Suppressor macrophage (primary cell): ENCODE measurements around the gene MMP23B.
"Not testable (repeated sequence)": the region's sequence is repeated elsewhere in the genome, so short reads cannot be mapped to it uniquely, and the experiment has no call there.

Experiments
- DNase-seq, 4 experiments: peaks; one replicate each; pipeline ENCODE4 v3.0.0-alpha.2; 2020 to 2022
- total RNA-seq, 17 experiments: gene quantifications; one replicate each; lab custom pipeline; 2026; ENCODE audit warnings: mixed read lengths in 6 of 17, inconsistent platforms in 3 of 17; lab: John Stamatoyannopoulos, UW

MMP23B gene
- 0 to 0.33 (median 0) reads per million in 17 experiments for total RNA-seq

DNA sequence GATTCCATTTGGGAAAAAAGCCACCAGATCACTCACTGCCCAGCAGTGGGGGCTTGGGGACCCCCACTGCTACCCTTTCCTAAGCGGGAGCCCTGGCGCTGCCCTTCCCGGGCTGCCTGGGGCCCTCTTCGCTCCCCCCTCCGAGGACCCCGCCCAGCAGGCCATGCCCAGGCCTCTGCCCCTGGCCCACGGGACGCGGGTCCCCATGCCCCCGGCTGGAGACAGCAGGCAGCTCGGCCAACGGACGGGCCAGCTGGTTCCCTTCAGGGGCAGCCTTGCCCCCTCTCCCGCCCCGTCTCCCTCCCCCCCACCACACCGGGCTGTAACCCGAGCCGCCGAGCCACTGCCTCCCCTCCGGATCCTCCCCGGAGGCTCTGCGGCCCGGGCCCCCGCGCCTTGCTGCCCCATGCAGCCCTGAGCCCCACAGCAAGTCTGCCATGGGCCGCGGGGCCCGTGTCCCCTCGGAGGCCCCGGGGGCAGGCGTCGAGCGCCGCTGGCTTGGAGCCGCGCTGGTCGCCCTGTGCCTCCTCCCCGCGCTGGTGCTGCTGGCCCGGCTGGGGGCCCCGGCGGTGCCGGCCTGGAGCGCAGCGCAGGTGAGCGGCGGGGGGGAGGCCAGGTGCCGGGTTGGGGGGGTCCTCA, at the start of gene MMP23B:
Gene MMP23B, plus strand, starts transcription at position 392 of the 639 bp plus-strand sequence. Its CDS starts 46 bp downstream, at position 438.
- no peak for DNase-seq

DNA sequence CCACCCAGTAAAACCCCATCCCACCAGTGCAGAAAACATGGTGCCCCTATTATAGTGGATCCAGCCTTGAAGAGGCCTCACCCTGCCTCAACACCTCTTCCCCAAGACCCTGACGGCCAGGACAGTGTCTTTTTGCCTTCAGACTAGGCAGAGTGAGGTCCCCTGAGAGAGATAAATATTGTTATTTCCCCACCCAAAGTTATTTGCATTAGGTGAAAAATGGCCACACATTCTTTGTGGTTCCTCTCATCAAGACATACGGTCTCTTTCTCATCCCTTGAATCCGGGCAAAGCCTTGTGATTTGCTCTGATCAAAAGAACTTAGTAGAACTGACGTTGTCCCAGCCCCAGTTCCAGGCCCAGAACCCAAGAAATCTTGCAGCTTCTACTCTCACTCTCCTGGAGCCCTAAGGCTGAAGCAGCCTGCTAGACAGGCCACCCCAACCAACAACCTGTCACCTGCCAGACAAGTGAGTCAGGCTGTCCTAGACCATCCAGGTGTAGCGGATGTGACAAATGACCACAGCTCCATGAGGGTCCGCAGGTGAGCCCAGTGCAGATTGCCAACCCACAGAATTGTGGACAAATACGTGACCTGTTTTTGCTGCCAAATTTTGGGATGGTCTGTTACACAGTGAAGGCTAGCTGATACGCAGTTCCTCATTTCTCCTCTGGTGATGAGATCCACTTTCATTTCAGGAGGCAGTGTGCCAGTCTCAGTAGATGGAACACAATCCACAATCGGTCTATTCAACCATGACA, 49.2 kb upstream of the MMP23B start:
- no peak for DNase-seq

DNA sequence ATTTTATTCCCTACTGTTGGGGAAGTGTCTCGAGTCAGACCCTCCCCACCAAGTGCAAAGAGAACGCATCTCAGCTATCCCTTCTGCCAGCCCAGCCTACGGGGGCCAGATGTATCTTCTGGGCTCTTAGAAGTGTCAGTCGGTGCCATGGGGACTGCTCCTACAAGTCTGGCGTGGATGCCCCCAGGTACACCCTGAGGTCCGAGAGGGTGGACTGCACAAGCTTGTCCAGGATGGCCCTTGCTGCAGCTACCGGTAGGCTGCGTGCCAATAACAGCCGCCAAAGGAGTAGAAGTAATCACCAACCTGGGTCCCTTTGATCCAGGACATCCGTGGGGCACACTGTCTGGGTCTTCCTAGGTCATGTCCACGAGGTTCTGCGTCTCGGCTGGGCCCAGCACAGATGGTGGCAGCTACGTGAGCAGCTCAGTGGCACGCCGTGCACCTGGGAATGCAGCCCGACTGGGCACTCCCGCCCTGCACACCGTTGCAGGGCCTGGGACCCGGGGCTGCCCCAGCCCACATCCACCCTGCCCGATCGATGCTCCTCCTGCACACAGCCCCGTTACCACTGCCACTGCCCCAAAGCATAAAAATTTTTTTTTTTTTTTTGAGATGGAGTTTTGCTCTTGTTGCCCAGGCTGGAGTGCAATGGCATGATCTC, 48.5 kb upstream of the MMP23B start:
- no peak for DNase-seq

DNA sequence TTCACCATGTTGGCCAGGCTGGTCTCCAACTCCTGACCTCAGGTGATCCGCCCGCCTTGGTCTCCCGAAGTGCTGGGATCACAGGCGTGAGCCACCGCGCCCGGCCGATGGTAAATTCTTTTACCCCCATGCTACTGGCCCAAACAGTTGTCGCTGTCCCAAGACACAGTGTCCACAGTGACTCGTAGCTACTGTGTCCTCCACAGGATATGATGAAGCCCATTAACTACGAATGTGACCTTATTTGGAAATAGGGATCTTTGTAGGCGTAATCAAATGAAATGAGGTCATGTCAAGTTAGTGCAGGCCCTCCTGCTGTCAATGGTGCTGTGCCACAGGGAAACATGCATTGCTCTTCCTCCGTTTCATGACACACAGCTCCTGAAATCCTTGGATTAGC, 40.5 kb upstream of the MMP23B start:
- DNase-seq = peak in 2 of 4 experiments; percentile 14 to 63

DNA sequence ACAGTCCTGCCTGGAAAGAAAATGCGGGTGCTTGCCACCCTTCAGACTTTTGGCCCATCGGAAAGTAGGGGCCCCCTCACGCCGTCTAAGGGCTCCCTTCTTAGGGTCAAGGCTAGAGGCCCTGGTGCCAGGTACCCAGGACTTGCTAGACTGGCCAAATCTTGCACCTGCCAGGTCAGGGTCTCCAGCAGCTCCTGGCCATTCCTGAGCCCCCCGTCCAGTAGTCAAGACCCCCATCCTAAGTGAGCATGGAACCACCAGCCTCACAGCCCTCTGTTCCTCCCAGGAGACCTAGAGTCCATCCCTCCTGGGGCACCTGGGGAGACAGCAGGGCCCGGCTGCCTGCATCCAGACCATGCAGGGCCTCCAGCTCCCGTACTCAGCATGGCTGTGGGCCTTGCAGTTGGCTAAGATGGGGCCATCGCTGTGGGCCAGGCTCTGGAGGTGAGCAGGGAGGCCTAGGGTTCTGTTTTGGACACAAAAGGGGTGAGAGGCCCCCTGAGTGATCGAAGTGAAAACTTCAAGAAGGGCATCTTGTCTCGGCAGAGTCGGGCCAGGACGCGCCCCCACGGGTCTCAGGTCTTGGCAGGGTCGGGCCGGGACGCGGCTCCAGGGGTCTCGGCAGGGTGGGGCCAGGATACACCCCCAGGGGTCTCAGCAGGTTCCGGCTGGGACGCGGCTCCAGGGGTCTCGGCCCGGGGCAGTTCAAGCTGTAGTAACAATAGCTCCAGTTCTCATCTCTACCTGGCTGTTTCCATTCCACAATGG, 38.0 kb upstream of the MMP23B start:
- DNase-seq = no peak

DNA sequence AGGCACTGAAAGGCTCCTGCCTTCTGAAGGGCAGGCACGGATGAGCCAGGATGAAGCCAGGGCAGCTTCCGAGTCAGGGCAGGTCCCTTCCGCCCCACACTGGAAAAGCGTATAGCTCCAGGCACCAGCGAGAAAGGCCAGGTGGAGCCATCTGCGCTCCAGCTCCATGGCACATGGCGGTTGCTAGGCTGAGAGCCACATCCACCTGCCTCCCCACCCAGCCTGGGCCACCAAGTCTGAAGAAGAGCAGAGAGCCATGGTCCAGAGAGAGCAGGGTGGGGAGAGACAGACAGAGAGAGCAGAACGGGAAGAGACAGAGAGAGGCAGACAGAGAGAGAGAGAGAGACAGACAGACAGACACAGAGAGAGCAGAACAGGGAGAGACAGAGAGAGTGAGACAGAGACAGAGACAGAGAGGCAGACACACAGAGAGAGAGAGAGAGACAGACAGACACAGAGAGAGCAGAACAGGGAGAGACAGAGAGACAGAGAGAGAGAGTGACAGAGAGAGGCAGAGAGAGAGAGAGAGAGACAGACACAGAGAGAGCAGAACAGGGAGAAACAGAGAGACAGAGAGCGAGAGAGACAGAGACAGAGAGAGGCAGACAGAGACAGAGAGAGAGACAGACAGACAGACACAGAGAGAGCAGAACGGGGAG, 37.2 kb upstream of the MMP23B start:
- no peak for DNase-seq

DNA sequence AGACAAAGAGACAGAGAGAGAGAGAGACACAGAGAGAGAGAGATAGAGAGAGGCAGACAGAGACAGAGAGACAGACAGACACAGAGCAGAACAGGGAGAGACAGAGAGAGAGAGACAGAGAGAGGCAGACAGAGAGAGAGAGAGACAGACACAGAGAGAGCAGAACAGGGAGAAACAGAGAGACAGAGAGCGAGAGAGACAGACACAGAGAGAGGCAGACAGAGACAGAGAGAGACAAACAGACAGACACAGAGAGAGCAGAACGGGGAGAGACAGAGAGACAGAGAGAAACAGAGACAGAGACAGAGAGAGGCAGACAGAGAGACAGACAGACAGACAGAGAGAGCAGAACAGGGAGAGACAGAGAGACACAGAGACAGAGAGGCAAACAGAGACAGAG, 36.6 kb upstream of the MMP23B start:
- DNase-seq = not testable (repeated sequence)

DNA sequence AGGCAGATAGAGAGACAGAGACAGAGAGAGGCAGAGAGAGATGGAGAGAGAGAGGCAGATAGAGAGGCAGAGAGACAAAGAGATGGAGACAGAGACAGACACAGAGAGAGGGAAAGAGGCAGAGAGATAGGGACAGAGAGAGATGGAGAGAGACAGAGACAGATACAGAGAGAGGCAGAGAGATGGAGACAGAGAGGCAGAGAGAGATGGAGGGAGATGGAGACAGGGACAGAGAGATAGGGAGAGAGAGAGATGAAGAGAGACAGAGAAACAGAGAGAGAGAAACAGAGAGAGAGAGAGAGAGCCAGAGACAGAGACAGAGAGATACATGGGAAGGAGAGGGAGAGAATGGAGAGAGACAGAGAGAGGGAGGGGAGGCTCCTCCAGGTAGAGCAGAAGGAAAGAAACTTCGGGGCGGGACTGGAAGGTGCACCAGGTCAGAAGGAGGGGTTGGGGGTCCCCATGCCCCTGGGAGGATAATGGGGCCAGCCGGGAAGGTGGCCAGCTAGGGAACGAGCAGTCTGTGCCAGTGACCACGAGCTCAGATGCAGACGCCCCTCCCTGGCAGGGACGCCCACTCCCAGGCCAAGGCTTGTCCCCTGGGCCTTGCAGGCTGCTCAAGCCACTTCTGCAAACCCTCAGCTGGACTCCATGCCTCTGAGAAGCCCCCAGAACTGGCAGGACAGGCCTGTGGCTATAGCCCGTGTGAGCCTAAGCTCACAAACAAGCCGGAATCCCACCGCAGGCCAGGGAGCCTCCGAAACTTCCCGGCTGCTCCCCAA, 35.3 kb upstream of the MMP23B start:
- peak; percentile 34 to 59 (median 48) for DNase-seq

DNA sequence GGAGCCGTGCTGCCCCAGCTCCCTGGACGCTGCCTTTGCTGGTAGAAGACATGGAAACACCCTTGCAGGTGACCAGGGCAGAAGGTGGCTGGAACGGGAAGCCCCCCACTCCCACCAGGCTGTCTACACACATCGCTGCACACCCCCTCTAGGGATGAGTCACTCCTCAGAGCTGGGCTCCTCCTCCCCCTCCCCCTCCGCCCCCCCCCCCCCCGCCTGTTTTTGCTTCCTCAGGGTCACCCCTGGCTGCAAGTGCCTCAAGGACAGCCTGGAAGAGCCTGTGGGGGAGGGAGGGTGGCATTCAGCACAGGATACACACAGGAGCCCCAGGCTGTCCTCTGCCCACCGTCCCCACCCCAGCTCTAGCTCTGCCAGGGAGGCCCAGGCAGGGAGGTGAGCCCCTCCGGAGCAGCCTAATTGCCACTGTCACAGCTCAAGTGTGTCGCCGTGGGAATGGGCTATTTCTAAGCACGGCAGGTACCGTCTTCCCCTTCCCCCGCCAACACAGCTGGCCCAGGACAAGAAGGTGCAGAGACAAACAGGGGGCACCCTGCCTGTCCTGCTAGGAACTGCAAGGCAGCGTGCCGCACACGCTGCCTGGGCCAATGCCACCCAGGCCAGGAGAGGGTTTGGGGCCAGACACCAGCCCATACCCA, 34.6 kb upstream of the MMP23B start:
- DNase-seq = peak in 2 of 4 experiments; percentile 26 to 41

DNA sequence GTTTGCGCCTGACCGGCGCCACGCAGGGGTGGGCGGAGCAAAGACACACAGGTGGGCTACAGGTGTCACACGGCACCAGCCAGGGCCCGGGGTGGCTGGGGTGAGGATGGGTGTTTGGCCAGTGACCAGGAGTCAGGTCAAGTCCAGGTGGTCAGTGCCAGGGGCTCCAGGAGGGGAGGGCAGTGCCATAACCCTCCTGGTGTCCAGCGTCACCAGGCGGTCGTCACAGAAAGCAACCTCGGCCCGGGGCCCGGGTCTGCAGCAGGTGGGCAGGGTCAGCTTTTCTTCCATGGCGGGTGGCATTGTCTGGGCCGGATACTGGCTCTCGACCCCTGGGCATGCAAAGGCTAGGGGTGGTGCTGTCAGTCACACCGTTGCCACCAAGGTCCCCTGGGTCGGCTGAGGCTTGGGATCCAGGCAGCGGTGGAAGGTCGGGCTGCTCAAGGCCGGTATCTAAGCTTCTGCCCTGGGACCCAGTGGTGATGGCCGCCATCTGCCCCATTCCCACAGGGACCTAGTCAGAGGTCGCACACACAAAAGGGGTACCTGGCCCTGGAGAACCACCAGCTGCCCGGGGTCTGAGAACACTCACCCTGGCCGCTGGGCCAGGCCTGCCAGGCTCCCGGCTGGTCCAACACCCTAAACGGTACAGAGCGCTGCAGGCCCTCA, 33.8 kb upstream of the MMP23B start:
- DNase-seq = no peak

DNA sequence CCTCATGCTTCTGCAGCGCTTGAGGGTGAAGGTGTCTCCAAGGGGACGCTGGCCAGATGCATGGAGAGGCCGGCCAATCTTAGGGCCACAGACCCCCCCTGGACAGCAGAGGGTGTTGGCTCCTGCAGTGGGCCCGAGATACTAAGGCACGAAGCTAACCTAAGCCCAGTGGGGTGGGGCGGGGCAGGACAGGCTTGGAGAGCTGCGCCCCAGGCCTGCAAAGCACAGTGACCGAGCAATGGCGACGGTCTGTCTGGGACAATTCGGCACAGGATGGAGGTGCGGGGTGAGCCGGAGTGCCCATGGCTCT, 33.3 kb upstream of the MMP23B start:
- DNase-seq = no peak

DNA sequence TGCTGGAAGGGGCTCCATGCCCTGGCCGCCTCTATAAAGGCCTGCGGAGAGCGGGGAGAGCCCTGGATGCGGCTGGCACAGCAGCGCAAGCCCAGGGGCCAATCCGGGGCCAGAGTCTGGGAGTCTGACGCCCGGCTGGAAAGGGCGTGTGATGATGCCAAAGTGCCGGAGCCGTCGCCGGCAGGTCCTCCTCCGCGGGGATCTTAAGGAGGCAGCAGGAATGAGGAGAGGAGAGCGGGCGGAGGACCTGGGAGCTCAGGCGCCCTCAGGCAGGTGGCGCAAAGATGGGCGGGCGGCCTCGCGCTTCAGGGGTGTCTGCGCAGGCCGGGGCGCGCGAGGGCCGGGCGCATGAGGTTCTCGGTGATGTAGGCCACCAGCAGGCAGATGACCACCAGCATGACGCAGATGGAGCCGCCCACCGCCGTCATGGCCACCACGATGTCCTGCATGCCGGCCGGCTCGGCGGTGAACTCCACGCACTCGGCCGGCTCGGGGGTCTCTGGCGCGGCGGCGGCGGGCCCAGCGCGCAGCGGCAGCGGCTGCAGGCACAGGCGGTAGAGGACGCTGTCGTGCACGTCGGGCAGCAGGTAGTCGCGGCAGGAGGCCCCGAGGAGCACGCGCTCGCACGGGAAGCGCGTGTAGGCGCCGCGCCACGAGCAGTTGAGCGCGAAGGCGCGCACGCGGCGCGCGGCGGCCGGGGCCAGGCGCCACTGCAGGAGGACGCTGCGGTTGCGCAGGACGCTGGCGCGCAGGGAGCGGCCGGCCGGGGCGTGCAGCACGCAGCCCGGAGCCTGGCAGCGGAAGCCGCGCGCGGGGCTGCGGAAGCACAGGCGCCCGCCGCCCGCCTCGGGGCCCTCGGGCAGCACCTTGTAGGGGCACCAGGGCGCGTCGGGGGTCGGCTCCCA, 32.7 kb upstream of the MMP23B start:
- peak; percentile 69 to 90 (median 77) for DNase-seq

DNA sequence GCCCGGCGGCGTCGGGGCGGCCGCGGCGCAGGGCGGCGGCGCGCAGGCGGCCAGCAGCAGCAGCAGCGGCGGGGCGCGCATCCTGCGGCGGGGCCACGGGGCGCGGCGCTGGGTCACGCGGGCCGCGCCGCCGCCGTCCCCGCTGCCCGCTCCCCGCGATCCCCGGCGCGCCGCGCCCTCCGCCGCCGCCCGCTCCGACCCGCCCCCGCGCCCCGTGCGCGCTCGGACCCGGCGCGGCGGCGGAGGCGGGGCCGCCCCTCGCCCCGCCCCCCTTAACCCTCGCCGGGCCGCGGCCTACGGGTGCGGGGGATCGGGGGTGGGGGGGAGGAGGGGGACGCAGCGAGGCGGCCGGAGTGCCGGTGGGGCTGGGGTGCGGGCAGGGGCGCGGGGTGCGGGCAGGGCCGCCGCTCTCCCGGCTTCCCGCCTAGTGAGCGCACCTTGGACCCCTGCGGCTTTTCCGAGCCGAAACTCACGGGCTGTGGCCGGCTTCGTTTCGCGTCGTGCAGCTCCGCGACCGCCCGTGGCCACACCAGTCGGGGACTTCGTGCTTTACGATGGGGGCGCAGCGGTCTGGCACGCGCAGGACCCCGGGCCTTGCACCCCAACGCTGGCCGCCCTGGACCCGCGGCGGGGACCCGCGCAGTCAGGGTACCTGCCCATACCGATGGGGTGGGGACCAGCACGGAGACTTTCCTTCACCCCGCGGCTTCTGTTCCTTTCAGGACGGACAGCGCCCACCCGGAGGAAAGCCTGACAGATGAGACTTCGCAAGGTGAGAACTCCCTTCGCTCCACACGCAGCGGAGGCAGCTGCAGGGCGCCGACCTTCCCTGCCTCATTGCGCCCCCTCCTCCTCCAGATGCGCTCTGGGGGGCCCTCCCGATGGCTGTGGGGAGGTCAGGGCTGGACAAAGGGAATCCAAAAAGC, 31.8 kb upstream of the MMP23B start, which contains the start of gene FNDC10:
Gene FNDC10, minus strand, starts transcription at position 201 of the 926 bp plus-strand sequence. Its CDS starts 120 bp downstream, at position 81.
- DNase-seq = peak in 3 of 4 experiments; percentile 18 to 73 (median 69)

DNA sequence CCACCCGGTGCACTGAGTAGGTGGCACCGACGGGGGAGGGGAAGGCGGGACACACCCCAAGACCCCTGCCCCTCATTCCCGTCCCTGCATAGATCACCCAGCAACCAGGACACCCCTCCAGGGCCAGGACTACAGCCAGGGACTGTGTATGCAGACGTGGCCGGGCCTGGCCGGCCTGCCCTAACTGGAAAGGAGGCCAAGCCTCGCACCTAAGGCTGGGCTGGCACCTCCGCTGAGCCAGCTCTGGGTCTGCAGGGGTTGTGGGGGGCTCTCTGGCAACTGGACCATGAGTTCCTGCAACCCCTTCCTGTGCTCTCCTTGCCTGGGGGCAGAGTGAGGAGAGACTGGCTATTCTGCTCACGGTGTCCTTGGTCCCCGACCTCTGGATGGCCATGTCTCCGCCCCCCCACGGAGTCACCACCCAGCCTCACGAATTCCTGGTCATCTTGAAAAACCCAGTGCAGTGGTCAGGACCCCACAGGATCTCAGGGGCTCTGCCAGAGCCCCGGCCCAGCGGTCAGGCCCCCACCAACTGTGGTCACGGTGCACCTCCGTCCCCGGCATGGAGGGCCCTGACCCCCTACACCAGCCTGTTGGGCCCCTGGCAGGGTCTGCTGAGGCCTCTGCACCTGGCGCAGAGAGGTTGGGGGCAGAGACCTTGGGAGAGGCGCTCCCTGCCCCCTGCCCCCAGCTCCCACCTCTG, 31.0 kb upstream of the MMP23B start:
- DNase-seq = no peak

DNA sequence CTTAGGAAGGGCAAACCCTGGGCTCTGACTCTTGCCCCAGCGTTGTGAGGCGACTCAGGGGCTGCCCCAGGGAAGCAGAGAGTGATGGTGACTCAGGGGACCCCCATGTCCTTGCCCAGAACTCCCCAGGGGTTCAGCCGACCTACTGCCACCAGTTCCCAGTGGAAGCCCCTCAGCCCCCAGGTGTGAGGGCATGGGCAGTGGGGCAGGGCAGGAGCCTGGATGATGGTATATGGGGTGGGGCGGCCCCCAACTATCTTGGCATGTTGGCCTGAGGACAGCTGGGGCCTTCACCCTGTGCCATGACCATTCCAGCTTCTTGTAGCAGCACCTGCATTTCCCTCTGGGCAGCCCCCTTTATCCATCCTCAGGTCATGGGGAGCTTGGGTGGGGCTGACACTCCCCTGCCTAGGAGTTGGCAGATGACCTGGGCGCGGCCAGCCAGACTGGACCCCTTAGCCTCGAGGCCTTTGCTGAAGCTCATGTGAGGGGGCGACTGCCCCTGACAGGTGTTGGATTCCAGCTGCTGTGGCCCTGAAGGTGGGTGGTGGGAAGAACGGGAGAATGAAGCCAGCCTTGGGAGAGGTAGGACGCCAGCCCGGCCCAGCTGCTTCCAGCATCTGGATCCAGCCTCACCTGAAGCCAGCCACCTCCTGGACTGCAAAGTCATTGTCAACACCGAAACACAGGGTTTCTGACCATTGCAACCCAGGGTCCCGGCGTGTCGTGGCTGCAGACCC, 30.2 kb upstream of the MMP23B start:
- no peak for DNase-seq

DNA sequence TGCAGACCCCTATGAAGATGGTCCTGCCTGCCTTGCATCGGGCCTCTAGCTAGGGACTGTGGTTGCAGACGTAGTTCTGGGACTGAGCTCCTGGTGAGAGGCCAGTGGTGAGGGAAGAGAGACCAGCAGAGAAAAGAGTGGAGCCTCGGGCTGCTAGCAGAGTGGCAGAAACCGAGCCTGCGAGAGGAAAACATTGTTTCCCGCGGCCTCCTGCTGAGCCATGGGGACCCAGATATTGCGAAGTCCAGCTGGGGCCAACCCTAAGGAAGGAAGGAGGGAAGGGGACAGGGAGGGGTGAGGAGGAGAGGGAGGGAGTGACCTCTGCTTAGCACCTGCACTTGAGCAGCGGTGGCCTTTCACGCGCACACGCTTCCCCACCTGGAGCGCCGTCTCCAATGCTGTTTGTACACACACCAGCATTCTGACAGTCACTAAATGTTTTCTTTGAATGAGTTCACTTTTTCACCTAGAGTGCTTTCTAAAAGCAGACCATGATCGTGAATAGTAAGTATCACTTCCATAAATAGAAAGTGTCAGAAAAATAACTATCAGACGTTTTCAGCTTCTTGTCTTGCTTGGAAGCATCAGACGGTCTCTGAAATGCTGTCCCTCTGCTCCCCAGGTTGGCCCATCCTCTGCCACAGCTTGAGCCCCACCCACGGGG, 29.5 kb upstream of the MMP23B start:
- DNase-seq = no peak
